Hepatocyte (in vitro differentiated cells): ENCODE measurements around the gene ANO2. TPM values are rescaled to one million over a fixed set of nuclear protein-coding genes. Genes with fewer than 3 reads are reported as not detected.

Source experiments
- DNase-seq: peaks from one replicate; pipeline ENCODE4 v3.0.0-alpha.2; 2016; ENCODE audit warnings: low spot score
- H2AFZ ChIP-seq: fragments of 200-600 bp; sonication (generic); 2 replicates; pipeline ENCODE4 v1.6.0; 2016; ENCODE audit warnings: antibody characterized with exemption, mild to moderate bottlenecking
- H3K27ac ChIP-seq: fragments of 200-600 bp; sonication (generic); 2 replicates; pipeline ENCODE4 v1.5.1; 2016; ENCODE audit warnings: mild to moderate bottlenecking
- H3K27me3 ChIP-seq: fragments of 200-600 bp; sonication (generic); 2 replicates; pipeline ENCODE4 v1.6.1; 2016
- H3K36me3 ChIP-seq: fragments of 200-600 bp; sonication (generic); replicated peaks from 2 replicates; pipeline ENCODE4 v1.5.1; 2016; ENCODE audit warnings: low read depth; ENCODE audit not compliant: insufficient read depth
- H3K4me1 ChIP-seq: fragments of 200-600 bp; sonication (generic); 2 replicates; pipeline ENCODE4 v1.5.1; 2016; ENCODE audit warnings: mild to moderate bottlenecking, moderate library complexity; ENCODE audit not compliant: insufficient read depth
- H3K4me2 ChIP-seq: fragments of 200-600 bp; sonication (generic); 2 replicates; pipeline ENCODE4 v1.6.0; 2016
- H3K4me3 ChIP-seq: fragments of 200-600 bp; sonication (generic); 2 replicates; pipeline ENCODE4 v1.5.1; 2016; ENCODE audit warnings: mild to moderate bottlenecking
- H3K79me2 ChIP-seq: fragments of 200-600 bp; sonication (generic); 2 replicates; pipeline ENCODE4 v1.6.0; 2017; ENCODE audit warnings: mild to moderate bottlenecking
- H3K9me2 ChIP-seq: fragments of 200-600 bp; sonication (generic); replicated peaks from 2 replicates; pipeline ENCODE4 v1.6.0; 2017; ENCODE audit warnings: mild to moderate bottlenecking; ENCODE audit not compliant: insufficient read depth
- H3K9me3 ChIP-seq: fragments of 200-600 bp; sonication (generic); 2 replicates; pipeline ENCODE4 v1.5.1; 2016; ENCODE audit warnings: low read depth, mild to moderate bottlenecking
- H4K20me1 ChIP-seq: fragments of 200-600 bp; sonication (generic); 2 replicates; pipeline ENCODE4 v1.6.0; 2016; ENCODE audit warnings: mild to moderate bottlenecking; ENCODE audit not compliant: insufficient read depth, poor library complexity, severe bottlenecking
- EZH2 ChIP-seq: fragments of 200-600 bp; sonication (generic); IDR thresholded peaks from 2 replicates; pipeline ENCODE4 v1.6.1; 2016; ENCODE audit warnings: antibody characterized with exemption, mild to moderate bottlenecking, borderline replicate concordance
- EZH2phosphoT487 ChIP-seq: fragments of 200-600 bp; sonication (generic); IDR thresholded peaks from one replicate; pipeline ENCODE4 v1.6.1; 2018; ENCODE audit warnings: antibody characterized with exemption, mild to moderate bottlenecking, low read depth, moderate library complexity; ENCODE audit not compliant: unreplicated experiment, severe bottlenecking
- WGBS: methylation state at CpG from one replicate; pipeline ENCODE4 v1.1.6; 2016; ENCODE audit warnings: low lambda C conversion rate; ENCODE audit errors: missing lambda C conversion rate; 5-methylcytosine and 5-hydroxymethylcytosine counted together
- polyA plus RNA-seq: library from polyadenylated mRNA; unstranded; fragments of >200 nt; fragmentation: Nextera tagmentation; extraction: Ambion mirVana; gene quantifications from 2 replicates; pipeline ENCODE4 v1.2.1, GENCODE V29; 2016
- total RNA-seq: library from RNA; depleted of rRNA; stranded (reverse); fragments of >200 nt; gene quantifications from 2 replicates; pipeline ENCODE4 v1.2.3, GENCODE V29; 2014
- TF ChIP-seq, protein P1 (sequence below): fragments of 200-600 bp; sonication (generic); IDR thresholded peaks from 2 replicates; pipeline ENCODE4 v1.5.1; 2016; ENCODE audit warnings: antibody characterized with exemption, mild to moderate bottlenecking; ENCODE audit not compliant: poor library complexity

The ANO2 gene
- total and polyA plus RNA-seq, 2 experiments from 2014 or later, result 1.0 to 1.9 TPM

DNA sequence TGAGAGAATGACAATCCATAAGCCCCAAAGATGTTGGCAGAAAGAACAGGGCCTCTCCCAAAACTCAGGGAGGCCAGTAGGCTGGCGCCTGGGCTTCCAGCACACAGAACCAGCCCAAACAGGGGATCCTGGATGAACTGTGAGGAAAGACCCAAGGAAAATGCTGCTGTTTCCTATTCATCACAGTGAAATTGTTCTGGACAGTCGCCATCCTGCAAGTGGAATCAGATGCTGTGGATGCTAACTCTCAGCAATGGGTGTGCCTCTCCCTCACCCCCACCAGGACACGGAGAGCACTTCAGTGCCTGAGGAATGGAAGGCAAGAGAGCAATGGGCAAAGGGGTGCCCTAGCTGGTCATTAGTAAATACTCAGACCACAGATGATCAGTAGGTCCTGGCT lies 80.8 kb downstream of the ANO2 start:
- Histone ChIP-seq H3K4me3 (no peak overlapping the region), H3K4me1 (peaks cover 4% of the 10 kb centered on the region), H3K9me3 (no peaks in the 10 kb centered on the region), H3K27me3 (no peaks in the 10 kb centered on the region), H3K79me2 (no peaks in the 10 kb centered on the region), H3K9me2 (no peaks in the 10 kb centered on the region), H3K36me3 (no peaks in the 10 kb centered on the region), H2AFZ (no peak overlapping the region), H3K27ac (no peak overlapping the region), H3K4me2 (no peak overlapping the region), H4K20me1 (no peaks in the 10 kb centered on the region)
- 81% methylated on average over 3 of the region's 3 CpGs for WGBS
- DNase-seq, result no peak
- TF ChIP-seq EZH2 (no peak), EZH2phosphoT487 (no peak)
- TF ChIP-seq, protein P1, sequence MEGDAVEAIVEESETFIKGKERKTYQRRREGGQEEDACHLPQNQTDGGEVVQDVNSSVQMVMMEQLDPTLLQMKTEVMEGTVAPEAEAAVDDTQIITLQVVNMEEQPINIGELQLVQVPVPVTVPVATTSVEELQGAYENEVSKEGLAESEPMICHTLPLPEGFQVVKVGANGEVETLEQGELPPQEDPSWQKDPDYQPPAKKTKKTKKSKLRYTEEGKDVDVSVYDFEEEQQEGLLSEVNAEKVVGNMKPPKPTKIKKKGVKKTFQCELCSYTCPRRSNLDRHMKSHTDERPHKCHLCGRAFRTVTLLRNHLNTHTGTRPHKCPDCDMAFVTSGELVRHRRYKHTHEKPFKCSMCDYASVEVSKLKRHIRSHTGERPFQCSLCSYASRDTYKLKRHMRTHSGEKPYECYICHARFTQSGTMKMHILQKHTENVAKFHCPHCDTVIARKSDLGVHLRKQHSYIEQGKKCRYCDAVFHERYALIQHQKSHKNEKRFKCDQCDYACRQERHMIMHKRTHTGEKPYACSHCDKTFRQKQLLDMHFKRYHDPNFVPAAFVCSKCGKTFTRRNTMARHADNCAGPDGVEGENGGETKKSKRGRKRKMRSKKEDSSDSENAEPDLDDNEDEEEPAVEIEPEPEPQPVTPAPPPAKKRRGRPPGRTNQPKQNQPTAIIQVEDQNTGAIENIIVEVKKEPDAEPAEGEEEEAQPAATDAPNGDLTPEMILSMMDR, result no peak

DNA sequence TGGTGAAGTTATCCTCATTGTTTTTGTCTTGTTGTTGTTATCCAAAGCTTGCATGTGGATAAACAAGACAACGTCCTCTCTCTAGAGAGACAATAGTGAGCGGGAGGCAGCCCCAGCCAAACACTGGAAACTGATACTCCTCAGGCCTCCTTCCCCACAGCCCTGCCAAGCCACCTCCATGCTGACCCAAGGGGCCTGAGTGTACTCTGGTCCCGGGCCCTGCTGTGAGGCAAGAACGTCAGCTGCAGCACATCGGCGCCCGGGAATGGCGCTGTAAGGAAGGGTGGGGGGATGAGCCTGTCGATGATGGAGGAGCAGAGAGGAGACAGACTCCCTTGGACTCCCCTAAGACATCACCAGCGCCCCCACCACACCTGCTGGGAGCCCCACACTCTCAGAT lies 83.6 kb downstream of the ANO2 start:
- Histone ChIP-seq H3K27ac (no peak overlapping the region), H3K4me2 (no peak overlapping the region), H3K79me2 (no peaks in the 10 kb centered on the region), H3K9me3 (no peaks in the 10 kb centered on the region), H3K4me1 (peaks cover 3% of the 10 kb centered on the region), H3K4me3 (no peak overlapping the region), H2AFZ (no peak overlapping the region), H3K27me3 (peaks cover 7% of the 10 kb centered on the region), H4K20me1 (no peaks in the 10 kb centered on the region), H3K36me3 (no peaks in the 10 kb centered on the region), H3K9me2 (no peaks in the 10 kb centered on the region)
- no peak for DNase-seq
- WGBS, result 91% methylated on average over 10 of the region's 10 CpGs
- TF ChIP-seq EZH2 (no peak), EZH2phosphoT487 (no peak)
- TF ChIP-seq, protein P1, result no peak

DNA sequence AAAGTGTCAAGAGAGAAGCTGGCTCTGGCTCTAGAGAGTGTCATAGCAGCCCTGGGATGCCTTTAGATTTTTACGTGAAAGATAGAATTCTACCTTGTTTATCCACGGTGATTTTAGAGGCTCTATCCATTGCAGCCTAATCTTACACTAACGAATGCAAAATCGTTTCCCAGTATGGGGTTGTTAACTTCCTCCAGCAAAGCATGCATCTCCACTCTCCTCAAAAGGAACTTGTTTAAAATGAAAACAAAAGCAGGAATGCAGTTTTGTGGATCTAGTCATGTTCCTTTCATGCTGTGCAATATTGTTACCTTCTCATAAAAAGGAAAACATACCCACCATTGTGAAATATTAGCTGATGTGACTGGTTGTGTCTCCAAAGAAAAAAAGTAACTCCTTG lies 88.4 kb downstream of the ANO2 start:
- WGBS, result 14% methylated on average over 4 of the region's 4 CpGs
- Histone ChIP-seq H3K79me2 (no peaks in the 10 kb centered on the region), H3K9me2 (no peaks in the 10 kb centered on the region), H3K27ac (no peak overlapping the region), H2AFZ (no peak overlapping the region), H3K9me3 (no peaks in the 10 kb centered on the region), H3K4me3 (no peak overlapping the region), H3K27me3 (peaks cover 7% of the 10 kb centered on the region), H3K36me3 (no peaks in the 10 kb centered on the region), H3K4me2 (no peak overlapping the region), H3K4me1 (peaks cover 14% of the 10 kb centered on the region), H4K20me1 (no peaks in the 10 kb centered on the region)
- TF ChIP-seq EZH2 (no peak), EZH2phosphoT487 (no peak)
- TF ChIP-seq, protein P1, result no peak
- DNase-seq, result no peak

DNA sequence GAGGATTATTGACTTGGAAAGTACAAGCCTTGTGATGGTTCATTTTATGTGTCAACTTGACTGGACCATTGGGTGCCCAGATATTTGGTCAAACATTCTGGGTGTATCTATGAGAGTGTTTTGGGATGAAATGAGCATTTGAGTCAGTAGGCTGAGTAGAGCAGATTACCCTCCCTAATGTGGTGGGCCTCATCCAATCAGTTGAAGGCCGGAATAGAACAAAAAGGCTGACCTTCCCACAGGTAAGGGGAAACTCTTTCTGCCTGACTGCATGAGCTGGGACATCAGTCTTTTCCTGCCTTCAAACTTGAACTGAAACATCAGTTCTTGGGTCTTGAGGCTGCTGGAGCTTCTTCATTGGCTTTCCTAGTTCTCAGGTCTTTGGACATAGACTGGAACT lies 98.1 kb downstream of the ANO2 start:
- H4K20me1 ChIP-seq, result no peaks in the 10 kb centered on the region
- no peak for TF ChIP-seq EZH2phosphoT487
- no peak for TF ChIP-seq EZH2
- TF ChIP-seq, protein P1, result no peak
- no peak overlapping the region for H3K27ac ChIP-seq
- no peak overlapping the region for H3K4me2 ChIP-seq
- no peaks in the 10 kb centered on the region for H3K36me3 ChIP-seq
- no peak overlapping the region for H3K4me3 ChIP-seq
- H3K9me2 ChIP-seq, result no peaks in the 10 kb centered on the region
- no peaks in the 10 kb centered on the region for H3K4me1 ChIP-seq
- WGBS, result 88% methylated on average over 1 of the region's 1 CpG
- no peaks in the 10 kb centered on the region for H3K9me3 ChIP-seq
- H3K79me2 ChIP-seq, result no peaks in the 10 kb centered on the region
- no peak for DNase-seq
- no peak overlapping the region for H2AFZ ChIP-seq
- peaks cover 4% of the 10 kb centered on the region for H3K27me3 ChIP-seq
